Keratinocyte (primary cell): Measurements from ENCODE around the gene HIPK1.

Experiments
- CTCF ChIP-seq, 3 experiments: IDR thresholded peaks in 1 of 3; conservative IDR thresholded peaks in 1 of 3; optimal IDR thresholded peaks in 1 of 3; 2 replicates in 2 of 3; 3 replicates in 1 of 3; pipeline versions ENCODE3 to v1.5.1; 2011; ENCODE audit warnings: low read length in 3 of 3, mild to moderate bottlenecking in 3 of 3, moderate library complexity in 2 of 3, control low read depth in 1 of 3, inconsistent platforms in 1 of 3; ENCODE audit not compliant: insufficient read depth in 2 of 3; ENCODE audit errors: extremely low read depth in 1 of 3
- EZH2 ChIP-seq: IDR thresholded peaks from one replicate; pipeline ENCODE4 v1.6.1; 2012; ENCODE audit warnings: inconsistent platforms, mild to moderate bottlenecking, low read length, moderate library complexity

- TF ChIP-seq CTCF (optimal IDR thresholded peaks at IDR 0.05 in 1 of 3, IDR thresholded peaks at IDR 0.05 in 1 of 3, conservative IDR thresholded peaks at IDR 0.05 in 1 of 3; ENCODE audit: extremely low read depth in 1 of 3, insufficient read depth in 2 of 3, low read length in 3 of 3) = no peak
- no peak for TF ChIP-seq EZH2
These were observed 43.8 kb downstream of the HIPK1 start for GRCh38 chr1:113972954-113973353.
